Activated CD4-positive, alpha-beta T cell treated with anti-CD3 and anti-CD28 coated beads, Interleukin-2, amount 10 ng/mL, durations not matched to agents 7 days and 5 days (primary cell): ENCODE data around the gene LAMTOR4. TPM values are rescaled to one million over a fixed set of nuclear protein-coding genes. Genes with fewer than 3 reads are reported as not detected.

Experiments used
- CTCF ChIA-PET: fragments of 350-600 bp; sonication (Branson Sonifier 250); formaldehyde crosslinking; loops from one replicate; lab custom pipeline; 2021; ENCODE audit warnings: antibody characterized with exemption; lab: Charles Lee
- POLR2A ChIA-PET: fragments of 350-600 bp; sonication (Branson Sonifier 250); formaldehyde crosslinking; loops from one replicate; lab custom pipeline; 2021; ENCODE audit warnings: antibody characterized with exemption; lab: Charles Lee
- DNase-seq: peaks from one replicate; pipeline ENCODE4 v3.0.0-alpha.2; 2020
- H3K27ac Mint-ChIP-seq: one replicate; pipeline ENCODE4 v1.8.0; 2021; ENCODE audit warnings: mild to moderate bottlenecking, moderate library complexity, mixed read lengths
- H3K27me3 Mint-ChIP-seq: one replicate; pipeline ENCODE4 v1.8.0; 2021; ENCODE audit warnings: mixed read lengths
- H3K36me3 Mint-ChIP-seq: one replicate; pipeline ENCODE4 v1.8.0; 2021; ENCODE audit warnings: low read depth, mixed read lengths
- H3K4me1 Mint-ChIP-seq: one replicate; pipeline ENCODE4 v1.8.0; 2021; ENCODE audit warnings: mixed read lengths
- H3K4me3 Mint-ChIP-seq: one replicate; pipeline ENCODE4 v1.8.0; 2021; ENCODE audit warnings: mild to moderate bottlenecking, moderate library complexity, mixed read lengths
- H3K9me3 Mint-ChIP-seq: one replicate; pipeline ENCODE4 v1.8.0; 2021; ENCODE audit warnings: mixed read lengths
- total RNA-seq, 2 experiments: library from RNA; stranded (reverse); gene quantifications; one replicate each; pipeline ENCODE4 v1.2.3, GENCODE V29; 2021

Gene LAMTOR4
- total RNA-seq, 2 experiments from 2014 or later: 124 to 172 TPM

DNA sequence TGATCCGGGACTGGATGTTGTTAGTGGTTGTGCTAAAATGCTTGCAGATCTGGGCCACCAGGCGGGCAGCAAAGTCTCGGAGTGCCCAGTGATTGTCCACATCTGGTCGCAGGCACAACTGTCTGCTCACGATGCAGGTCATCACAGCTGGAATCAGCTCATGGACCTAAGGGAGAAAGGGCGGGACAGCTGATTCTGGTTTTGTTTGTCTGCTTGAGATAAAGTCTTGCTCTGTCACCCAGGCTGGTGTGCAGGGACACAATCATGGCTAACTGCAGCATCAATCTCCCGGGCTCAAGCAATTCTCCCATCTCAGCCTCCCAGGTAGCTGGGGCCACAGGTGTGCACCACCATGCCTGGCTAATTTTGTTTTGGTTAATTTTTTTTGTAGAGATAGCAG lies 37.6 kb upstream of the LAMTOR4 start:
- no peaks in the 10 kb centered on the region for H3K27me3 Mint-ChIP-seq
- H3K4me3 Mint-ChIP-seq: no peak overlapping the region
- no peak for DNase-seq
- CTCF ChIA-PET: interaction anchor here (5.9 kb wide), 1 partner anchor 10 kb away, joined by 26 read pairs; the partner anchor contains the start of genes AP4M1 and MCM7
- H3K27ac Mint-ChIP-seq: no peak overlapping the region
- H3K9me3 Mint-ChIP-seq: no peaks in the 10 kb centered on the region
- no peaks in the 10 kb centered on the region for H3K4me1 Mint-ChIP-seq
- POLR2A ChIA-PET: interaction anchor here (0.6 kb wide), 1 partner anchor 54 kb away, joined by 3 read pairs; no protein-coding TSS in a partner anchor
- peaks cover 41% of the 10 kb centered on the region for H3K36me3 Mint-ChIP-seq

- peaks cover 1% of the 10 kb centered on the region for H3K4me1 Mint-ChIP-seq
- no peak overlapping the region for H3K4me3 Mint-ChIP-seq
- no peaks in the 10 kb centered on the region for H3K9me3 Mint-ChIP-seq
- peaks cover 41% of the 10 kb centered on the region for H3K36me3 Mint-ChIP-seq
- no peaks in the 10 kb centered on the region for H3K27me3 Mint-ChIP-seq
- H3K27ac Mint-ChIP-seq: no peak overlapping the region
- POLR2A ChIA-PET: no interaction called here
- no peak for DNase-seq
- CTCF ChIA-PET: interaction anchor here (0.7 to 5.9 kb wide), 2 partner anchors 10 to 123 kb away, joined by 3 to 26 read pairs; partner anchors contain the start of genes AP4M1 and MCM7
Measured at GRCh38 chr7:100111914-100112313, 36.8 kb upstream of the LAMTOR4 start.

GRCh38 chr7:100115026-100115425 lies 33.7 kb upstream of the LAMTOR4 start:
- H3K4me3 Mint-ChIP-seq: no peak overlapping the region
- H3K27ac Mint-ChIP-seq: no peak overlapping the region
- H3K36me3 Mint-ChIP-seq: peaks cover 34% of the 10 kb centered on the region
- no peaks in the 10 kb centered on the region for H3K27me3 Mint-ChIP-seq
- ChIA-PET POLR2A (no interaction called here), CTCF (interaction anchor here (1.0 to 5.9 kb wide), 2 partner anchors 13 to 234 kb away, joined by 3 to 26 read pairs; partner anchors contain the start of genes AP4M1 and MCM7)
- H3K4me1 Mint-ChIP-seq: peaks cover 12% of the 10 kb centered on the region
- no peak for DNase-seq
- no peaks in the 10 kb centered on the region for H3K9me3 Mint-ChIP-seq

DNA sequence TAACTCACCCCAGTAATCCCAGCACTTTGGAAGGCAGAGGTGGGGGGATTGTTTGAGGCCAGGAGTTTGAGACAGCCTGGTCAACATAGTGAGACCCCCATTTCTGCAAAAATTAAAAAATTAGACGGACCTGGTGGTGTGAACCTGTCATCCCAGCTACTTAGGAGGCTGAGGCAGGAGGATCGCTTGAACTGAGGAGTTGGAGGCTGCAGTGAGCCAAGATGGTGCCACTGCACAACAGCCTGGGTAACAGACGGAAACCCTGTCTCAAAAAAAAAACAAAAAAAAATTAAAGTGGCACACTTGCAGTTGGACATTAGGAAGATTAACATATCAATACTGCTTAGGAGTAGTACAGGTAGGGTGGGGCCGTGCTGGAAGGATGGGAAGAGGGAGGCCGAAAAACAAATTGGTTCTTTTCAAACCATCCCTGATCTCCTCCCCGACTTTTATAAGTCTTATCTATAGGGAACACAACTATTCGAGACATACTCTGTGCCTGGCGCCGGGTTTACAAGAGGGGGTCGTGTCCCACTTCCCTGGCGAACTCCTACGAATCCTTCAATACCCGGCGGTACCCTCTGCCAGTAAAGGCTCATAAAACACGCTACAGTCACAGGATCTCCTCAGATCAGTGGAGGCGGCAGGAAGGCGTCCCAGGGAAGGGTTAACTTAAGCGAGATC lies 30.2 kb upstream of the LAMTOR4 start:
- ChIA-PET CTCF (no interaction called here), POLR2A (no interaction called here)
- Mint-ChIP-seq H3K36me3 (peaks cover 23% of the 10 kb centered on the region), H3K9me3 (no peaks in the 10 kb centered on the region), H3K27me3 (no peaks in the 10 kb centered on the region), H3K27ac (peak overlapping the region; percentile 99), H3K4me3 (peak overlapping the region; percentile 83), H3K4me1 (peaks cover 24% of the 10 kb centered on the region)
- DNase-seq: no peak

DNA sequence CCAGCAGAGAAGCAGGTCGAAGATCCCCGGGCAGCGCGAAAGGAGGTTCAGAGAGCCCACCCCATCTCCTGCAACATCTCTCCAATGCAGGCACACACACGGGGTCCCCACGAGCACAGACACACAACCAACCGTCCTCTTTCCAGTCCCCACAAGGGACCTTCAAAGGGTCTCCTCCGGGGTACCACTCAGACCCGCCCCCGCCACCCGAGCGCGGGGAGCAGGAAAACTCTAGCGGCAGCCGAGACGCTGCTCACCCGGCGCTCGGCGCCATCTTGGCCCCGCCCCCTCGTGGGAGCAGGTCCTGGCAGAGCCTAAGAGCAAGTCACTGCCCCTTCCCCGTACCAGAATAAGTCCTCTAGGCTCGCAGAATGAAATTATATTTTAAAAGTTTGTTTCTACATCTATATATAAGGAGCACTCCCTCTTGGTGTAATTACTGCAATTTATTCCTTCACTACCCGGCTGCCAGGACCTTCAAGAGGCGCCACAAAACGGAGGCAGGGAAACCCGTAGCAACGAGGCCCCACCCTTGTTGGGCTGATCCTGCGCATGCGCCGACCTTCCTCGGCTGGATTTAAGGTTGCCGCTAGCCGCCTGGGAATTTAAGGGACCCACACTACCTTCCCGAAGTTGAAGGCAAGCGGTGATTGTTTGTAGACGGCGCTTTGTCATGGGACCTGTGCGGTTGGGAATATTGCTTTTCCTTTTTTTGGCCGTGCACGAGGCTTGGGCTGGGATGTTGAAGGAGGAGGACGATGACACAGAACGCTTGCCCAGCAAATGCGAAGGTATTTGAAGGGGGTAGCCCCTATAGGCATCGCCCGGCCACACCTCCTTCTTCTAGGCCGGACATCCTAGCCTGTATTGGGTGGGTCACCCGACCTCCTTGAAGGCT lies 29.4 kb upstream of the LAMTOR4 start, which contains the start of the genes CNPY4 and TAF6:
Gene CNPY4, plus strand, starts transcription at position 563 of the 898 bp plus-strand sequence. Its CDS starts 111 bp downstream, at position 674.
Gene TAF6, minus strand, starts transcription at position 287 of the 898 bp plus-strand sequence. CDS start 5,149 bp downstream, outside the sequence.
- no peaks in the 10 kb centered on the region for H3K9me3 Mint-ChIP-seq
- ChIA-PET POLR2A (no interaction called here), CTCF (interaction anchor here (5.2 kb wide), 1 partner anchor 11 kb away, joined by 36 read pairs; no protein-coding TSS in a partner anchor)
- DNase-seq: peak; percentile 96
- H3K4me1 Mint-ChIP-seq: peaks cover 26% of the 10 kb centered on the region
- peak within 1 kb of the TSS; percentile 99 for H3K27ac Mint-ChIP-seq
- peak within 1 kb of the TSS; percentile 83 for H3K4me3 Mint-ChIP-seq
- peaks cover 22% of the 10 kb centered on the region for H3K36me3 Mint-ChIP-seq
- H3K27me3 Mint-ChIP-seq: no peaks in the 10 kb centered on the region

DNA sequence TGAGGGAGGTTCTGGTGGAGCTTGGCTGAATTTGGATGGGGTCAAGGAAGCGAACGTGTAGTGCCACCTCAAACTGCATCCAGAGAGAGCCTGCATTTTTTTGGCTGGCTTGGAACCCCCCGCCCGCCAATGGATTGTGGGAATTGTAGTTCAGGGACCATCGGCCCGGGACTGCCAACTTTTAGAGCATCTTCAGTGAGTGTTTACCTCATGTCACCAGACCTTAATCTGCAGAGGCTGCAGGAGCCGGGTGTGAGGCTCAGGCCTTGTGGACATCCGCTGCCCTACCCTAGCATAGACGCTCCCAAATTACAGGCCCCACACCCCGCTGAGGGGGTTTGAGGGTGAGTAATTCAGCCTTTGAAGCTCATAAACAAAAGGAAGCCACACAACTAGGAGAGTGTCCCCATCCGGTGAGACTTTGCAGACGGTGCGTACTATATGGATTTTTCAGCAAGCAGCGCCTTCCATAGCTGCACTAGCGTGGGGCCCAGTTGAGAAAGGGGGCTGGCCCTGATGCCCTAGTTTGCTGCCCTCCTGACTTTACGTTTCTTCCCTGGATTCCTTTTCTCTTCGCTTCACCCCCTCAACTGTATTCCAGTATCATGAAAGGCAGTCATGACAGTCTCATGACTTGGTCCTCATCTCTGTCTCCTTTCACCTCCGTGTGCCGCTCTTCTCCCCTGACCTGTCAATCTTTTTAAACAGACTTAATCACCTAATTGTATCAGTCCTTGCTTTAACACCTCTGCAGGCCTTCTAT lies 28.6 kb upstream of the LAMTOR4 start:
- ChIA-PET POLR2A (no interaction called here), CTCF (interaction anchor here (0.7 to 5.2 kb wide), 4 partner anchors 11 to 38 kb away, joined by 3 to 36 read pairs (median 4); partner anchors contain the start of genes AP4M1 and MCM7)
- Mint-ChIP-seq H3K36me3 (peaks cover 30% of the 10 kb centered on the region), H3K9me3 (no peaks in the 10 kb centered on the region), H3K4me3 (peak overlapping the region; percentile 83), H3K27me3 (no peaks in the 10 kb centered on the region), H3K4me1 (peaks cover 34% of the 10 kb centered on the region), H3K27ac (peak overlapping the region; percentile 99)
- peak; percentile 77 for DNase-seq

- H3K36me3 Mint-ChIP-seq: peaks cover 31% of the 10 kb centered on the region
Measured at GRCh38 chr7:100120733-100121036, 28.0 kb upstream of the LAMTOR4 start.

GRCh38 chr7:100122067-100122466 lies 26.7 kb upstream of the LAMTOR4 start:
- Mint-ChIP-seq H3K36me3 (peaks cover 37% of the 10 kb centered on the region), H3K4me3 (no peak overlapping the region), H3K4me1 (peaks cover 49% of the 10 kb centered on the region), H3K9me3 (no peaks in the 10 kb centered on the region), H3K27ac (no peak overlapping the region), H3K27me3 (no peaks in the 10 kb centered on the region)
- POLR2A ChIA-PET: no interaction called here
- no peak for DNase-seq
- CTCF ChIA-PET: interaction anchor here (0.6 to 5.2 kb wide), 5 partner anchors 9 to 446 kb away, joined by 3 to 36 read pairs (median 4); partner anchors contain the start of genes AP4M1, MCM7 and ZCWPW1

More at GRCh38 chr7:100120733-100121036, 28.0 kb upstream of the LAMTOR4 start:
- POLR2A ChIA-PET: no interaction called here
- H3K4me3 Mint-ChIP-seq: peak overlapping the region; percentile 83
- H3K4me1 Mint-ChIP-seq: peaks cover 38% of the 10 kb centered on the region
- H3K27ac Mint-ChIP-seq: peak overlapping the region; percentile 99
- H3K27me3 Mint-ChIP-seq: no peaks in the 10 kb centered on the region
- DNase-seq: no peak
- CTCF ChIA-PET: interaction anchor here (0.7 to 5.2 kb wide), 5 partner anchors 10 to 308 kb away, joined by 3 to 36 read pairs (median 3); partner anchors contain the start of genes AP4M1, MCM7 and ZCWPW1
- H3K9me3 Mint-ChIP-seq: no peaks in the 10 kb centered on the region

- Mint-ChIP-seq H3K9me3 (no peaks in the 10 kb centered on the region), H3K4me1 (peaks cover 49% of the 10 kb centered on the region), H3K27me3 (no peaks in the 10 kb centered on the region), H3K27ac (peak overlapping the region; percentile 19), H3K36me3 (peaks cover 37% of the 10 kb centered on the region), H3K4me3 (no peak overlapping the region)
- no peak for DNase-seq
- CTCF ChIA-PET: interaction anchor here (0.6 to 5.2 kb wide), 3 partner anchors 8 to 447 kb away, joined by 3 to 36 read pairs (median 4); no protein-coding TSS in a partner anchor
- POLR2A ChIA-PET: no interaction called here
Measured at GRCh38 chr7:100122568-100122967, 26.1 kb upstream of the LAMTOR4 start.

DNA sequence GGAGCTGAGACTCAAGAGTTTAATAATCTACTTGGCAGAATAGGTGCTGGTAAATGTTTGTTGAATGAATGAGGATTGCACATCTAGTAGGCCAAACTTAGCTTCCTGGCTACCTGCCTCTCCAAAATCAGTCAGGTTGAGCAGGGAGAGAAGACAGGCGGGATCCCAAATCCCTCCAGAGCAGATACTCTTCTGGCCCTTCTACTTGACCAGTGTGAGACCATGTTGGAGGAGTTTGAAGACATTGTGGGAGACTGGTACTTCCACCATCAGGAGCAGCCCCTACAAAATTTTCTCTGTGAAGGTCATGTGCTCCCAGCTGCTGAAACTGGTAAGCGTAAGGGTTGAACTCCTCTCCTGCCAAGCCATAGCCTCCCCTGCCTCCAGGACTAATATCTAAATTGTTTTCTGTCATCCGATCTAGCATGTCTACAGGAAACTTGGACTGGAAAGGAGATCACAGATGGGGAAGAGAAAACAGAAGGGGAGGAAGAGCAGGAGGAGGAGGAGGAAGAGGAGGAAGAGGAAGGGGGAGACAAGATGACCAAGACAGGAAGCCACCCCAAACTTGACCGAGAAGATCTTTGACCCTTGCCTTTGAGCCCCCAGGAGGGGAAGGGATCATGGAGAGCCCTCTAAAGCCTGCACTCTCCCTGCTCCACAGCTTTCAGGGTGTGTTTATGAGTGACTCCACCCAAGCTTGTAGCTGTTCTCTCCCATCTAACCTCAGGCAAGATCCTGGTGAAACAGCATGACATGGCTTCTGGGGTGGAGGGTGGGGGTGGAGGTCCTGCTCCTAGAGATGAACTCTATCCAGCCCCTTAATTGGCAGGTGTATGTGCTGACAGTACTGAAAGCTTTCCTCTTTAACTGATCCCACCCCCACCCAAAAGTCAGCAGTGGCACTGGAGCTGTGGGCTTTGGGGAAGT lies 24.2 kb upstream of the LAMTOR4 start:
- Mint-ChIP-seq H3K27me3 (no peaks in the 10 kb centered on the region), H3K27ac (peak overlapping the region; percentile 100), H3K9me3 (no peaks in the 10 kb centered on the region), H3K36me3 (peaks cover 30% of the 10 kb centered on the region), H3K4me3 (peak overlapping the region; percentile 100), H3K4me1 (peaks cover 47% of the 10 kb centered on the region)
- ChIA-PET CTCF (interaction anchor here (0.6 to 5.2 kb wide), 8 partner anchors 6 to 130 kb away, joined by 3 to 36 read pairs (median 4); partner anchors contain the start of genes AP4M1, MCM7 and PVRIG), POLR2A (no interaction called here)
- no peak for DNase-seq
